Fibroblast of lung (primary cell): ENCODE data around the gene CSPG5. TPM values are rescaled to one million over a fixed set of nuclear protein-coding genes. Genes with fewer than 3 reads are reported as not detected.

Source experiments
- DNase-seq, 2 donors: peaks; one replicate each; pipeline versions ENCODE4 v3.0.0 to v3.0.0-alpha.2; 2010; ENCODE audit warnings: low read depth in 2 of 2
- H2AFZ ChIP-seq: 2 replicates; pipeline ENCODE4 v1.5.1; 2012; ENCODE audit warnings: low read length, control low read depth, inconsistent platforms
- H3K27ac ChIP-seq: 2 replicates; pipeline ENCODE4 v1.5.1; 2011; ENCODE audit warnings: low read length, control low read depth; ENCODE audit not compliant: insufficient read depth
- H3K27me3 ChIP-seq: 2 replicates; pipeline ENCODE4 v1.5.1; 2011; ENCODE audit warnings: mild to moderate bottlenecking, low read length; ENCODE audit not compliant: control insufficient read depth, insufficient read depth
- H3K36me3 ChIP-seq: 2 replicates; pipeline ENCODE4 v1.5.1; 2011; ENCODE audit warnings: low read length; ENCODE audit not compliant: control insufficient read depth, insufficient read depth
- H3K4me1 ChIP-seq: 2 replicates; pipeline ENCODE4 v1.5.1; 2011; ENCODE audit warnings: low read length; ENCODE audit not compliant: control insufficient read depth, insufficient read depth; ENCODE audit errors: extremely low read depth
- H3K4me2 ChIP-seq: 2 replicates; pipeline ENCODE4 v1.5.1; 2011; ENCODE audit warnings: low read length, control low read depth; ENCODE audit not compliant: insufficient read depth; ENCODE audit errors: extremely low read depth
- H3K4me3 ChIP-seq, 4 experiments: fragments of 200-600 bp in 1 of 4; sonication (generic) in 1 of 4; replicated peaks in 1 of 4; 2 replicates each; pipeline ENCODE4 v1.5.1; 2011 to 2016; ENCODE audit warnings: low read length in 4 of 4, low read depth in 3 of 4, mild to moderate bottlenecking in 3 of 4, control low read depth in 2 of 4, inconsistent platforms in 1 of 4, mixed read lengths in 1 of 4; ENCODE audit not compliant: insufficient read depth in 1 of 4; ENCODE audit errors: control extremely low read depth in 1 of 4
- H3K79me2 ChIP-seq: 2 replicates; pipeline ENCODE4 v1.5.1; 2012; ENCODE audit warnings: mild to moderate bottlenecking, low read length, inconsistent platforms; ENCODE audit not compliant: control insufficient read depth, insufficient read depth
- H3K9ac ChIP-seq: 2 replicates; pipeline ENCODE4 v1.5.1; 2011; ENCODE audit warnings: mild to moderate bottlenecking, low read length, control low read depth; ENCODE audit not compliant: insufficient read depth
- H3K9me3 ChIP-seq: 2 replicates; pipeline ENCODE4 v1.5.1; 2012; ENCODE audit warnings: low read depth, low read length; ENCODE audit not compliant: control insufficient read depth, insufficient read depth
- H4K20me1 ChIP-seq: 2 replicates; pipeline ENCODE4 v1.5.1; 2011; ENCODE audit warnings: low read length; ENCODE audit not compliant: control insufficient read depth, insufficient read depth; ENCODE audit errors: extremely low read depth
- EZH2 ChIP-seq: IDR thresholded peaks from 2 replicates; pipeline ENCODE4 v1.5.1; 2012; ENCODE audit warnings: low read length, control low read depth, mild to moderate bottlenecking; ENCODE audit errors: missing control alignments
- polyA plus RNA-seq, 2 donors: library from polyadenylated mRNA; depleted of rRNA in 1 of 2; stranded (reverse) in 1 of 2; unstranded in 1 of 2; fragments of >200 nt; gene quantifications; 2 replicates each; pipeline ENCODE4 v1.2.1, GENCODE V29; 2011 to 2012; ENCODE audit warnings: missing spikeins in 1 of 2
- total RNA-seq: library from RNA; depleted of rRNA; stranded (reverse); fragments of >200 nt; gene quantifications from 2 replicates; pipeline ENCODE4 v1.2.1, GENCODE V29; 2014
- TF ChIP-seq, protein P1 (sequence below), 2 donors: IDR thresholded peaks in 1 of 2; conservative IDR thresholded peaks in 1 of 2; 1 replicate in 1 of 2; 2 replicates in 1 of 2; pipeline ENCODE4 v1.5.1; 2011 to 2012; ENCODE audit warnings: low read length in 2 of 2, control low read depth in 1 of 2, inconsistent platforms in 1 of 2, low read depth in 1 of 2, mild to moderate bottlenecking in 1 of 2

The CSPG5 gene
- total and polyA plus RNA-seq, 2 donors (not counting 1 experiment from before 2014, with no cell fraction given): 0.17 TPM; not detected in 1

DNA sequence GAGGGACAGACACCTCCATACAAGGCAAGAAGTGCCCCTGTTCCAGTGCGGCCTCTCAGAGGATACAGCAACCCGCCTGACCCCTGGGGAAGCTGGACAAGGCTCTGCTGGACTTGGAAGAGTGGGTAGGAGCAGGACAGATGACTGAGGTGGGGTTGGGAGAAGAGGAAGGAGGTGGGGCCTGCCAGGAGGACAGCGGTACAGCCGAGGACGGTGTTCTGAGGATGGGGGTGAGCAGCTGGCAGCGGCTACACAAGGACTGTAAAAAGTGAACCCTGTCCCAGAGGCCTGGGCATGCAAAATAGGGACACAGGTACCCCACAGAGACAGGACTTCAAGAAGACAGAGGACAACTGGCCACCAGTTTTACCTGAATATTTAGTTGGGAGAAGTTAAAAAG lies 41.7 kb downstream of the CSPG5 start:
- Histone ChIP-seq H3K27me3 (no peaks in the 10 kb centered on the region), H3K79me2 (no peaks in the 10 kb centered on the region), H3K9me3 (no peaks in the 10 kb centered on the region), H2AFZ (no peak overlapping the region), H3K9ac (no peak overlapping the region), H3K4me2 (no peak overlapping the region), H3K36me3 (no peaks in the 10 kb centered on the region), H3K4me1 (no peaks in the 10 kb centered on the region), H4K20me1 (no peaks in the 10 kb centered on the region), H3K4me3 (no peak overlapping the region), H3K27ac (no peak overlapping the region)
- DNase-seq: no peak
- TF ChIP-seq EZH2: no peak
- TF ChIP-seq, protein P1, sequence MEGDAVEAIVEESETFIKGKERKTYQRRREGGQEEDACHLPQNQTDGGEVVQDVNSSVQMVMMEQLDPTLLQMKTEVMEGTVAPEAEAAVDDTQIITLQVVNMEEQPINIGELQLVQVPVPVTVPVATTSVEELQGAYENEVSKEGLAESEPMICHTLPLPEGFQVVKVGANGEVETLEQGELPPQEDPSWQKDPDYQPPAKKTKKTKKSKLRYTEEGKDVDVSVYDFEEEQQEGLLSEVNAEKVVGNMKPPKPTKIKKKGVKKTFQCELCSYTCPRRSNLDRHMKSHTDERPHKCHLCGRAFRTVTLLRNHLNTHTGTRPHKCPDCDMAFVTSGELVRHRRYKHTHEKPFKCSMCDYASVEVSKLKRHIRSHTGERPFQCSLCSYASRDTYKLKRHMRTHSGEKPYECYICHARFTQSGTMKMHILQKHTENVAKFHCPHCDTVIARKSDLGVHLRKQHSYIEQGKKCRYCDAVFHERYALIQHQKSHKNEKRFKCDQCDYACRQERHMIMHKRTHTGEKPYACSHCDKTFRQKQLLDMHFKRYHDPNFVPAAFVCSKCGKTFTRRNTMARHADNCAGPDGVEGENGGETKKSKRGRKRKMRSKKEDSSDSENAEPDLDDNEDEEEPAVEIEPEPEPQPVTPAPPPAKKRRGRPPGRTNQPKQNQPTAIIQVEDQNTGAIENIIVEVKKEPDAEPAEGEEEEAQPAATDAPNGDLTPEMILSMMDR (conservative IDR thresholded peaks at IDR 0.05 in 1 of 2, IDR thresholded peaks at IDR 0.05 in 1 of 2; ENCODE audit: low read depth in 1 of 2, low read length in 2 of 2): no peak

DNA sequence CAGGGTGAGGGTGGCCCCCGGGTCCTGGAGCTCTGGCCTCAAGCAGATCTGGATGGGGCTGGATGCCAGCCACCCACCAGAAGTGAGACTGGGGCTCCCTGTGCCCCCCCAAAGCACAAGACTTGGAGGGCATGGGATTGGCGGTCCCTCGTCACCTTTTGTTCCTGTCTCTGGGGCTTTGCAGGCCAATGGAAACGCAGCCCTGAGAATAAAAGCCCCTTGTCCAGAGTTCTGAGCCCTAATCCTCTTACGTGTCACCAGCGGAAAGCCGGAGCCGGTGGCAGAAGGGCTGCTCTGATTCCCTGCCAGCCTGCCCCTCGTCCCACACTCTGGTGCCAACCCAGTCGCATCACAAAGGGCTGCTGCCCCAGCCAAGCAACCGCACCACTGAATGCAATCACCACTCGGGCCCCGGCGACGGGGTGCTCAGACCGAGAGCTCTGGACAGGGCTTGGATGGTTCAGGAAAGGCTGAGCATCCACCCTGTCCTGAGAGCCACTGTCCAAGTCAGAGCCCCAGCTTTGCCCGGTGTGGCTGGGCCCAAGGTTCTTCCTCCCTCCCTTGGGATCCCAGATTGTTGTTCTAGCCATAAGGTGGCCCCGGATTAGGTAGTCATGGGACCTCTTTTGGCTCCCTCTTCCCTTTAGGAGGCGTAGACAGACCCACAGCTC lies 42.3 kb downstream of the CSPG5 start:
- H4K20me1 ChIP-seq: no peaks in the 10 kb centered on the region
- H3K4me3 ChIP-seq: no peak overlapping the region
- no peaks in the 10 kb centered on the region for H3K27me3 ChIP-seq
- no peaks in the 10 kb centered on the region for H3K4me1 ChIP-seq
- no peak overlapping the region for H2AFZ ChIP-seq
- DNase-seq: no peak
- H3K36me3 ChIP-seq: no peaks in the 10 kb centered on the region
- no peaks in the 10 kb centered on the region for H3K79me2 ChIP-seq
- no peak overlapping the region for H3K27ac ChIP-seq
- H3K4me2 ChIP-seq: no peak overlapping the region
- no peaks in the 10 kb centered on the region for H3K9me3 ChIP-seq
- H3K9ac ChIP-seq: no peak overlapping the region
- TF ChIP-seq, protein P1 (conservative IDR thresholded peaks at IDR 0.05 in 1 of 2, IDR thresholded peaks at IDR 0.05 in 1 of 2; ENCODE audit: low read depth in 1 of 2, low read length in 2 of 2): no peak
- no peak for TF ChIP-seq EZH2

DNA sequence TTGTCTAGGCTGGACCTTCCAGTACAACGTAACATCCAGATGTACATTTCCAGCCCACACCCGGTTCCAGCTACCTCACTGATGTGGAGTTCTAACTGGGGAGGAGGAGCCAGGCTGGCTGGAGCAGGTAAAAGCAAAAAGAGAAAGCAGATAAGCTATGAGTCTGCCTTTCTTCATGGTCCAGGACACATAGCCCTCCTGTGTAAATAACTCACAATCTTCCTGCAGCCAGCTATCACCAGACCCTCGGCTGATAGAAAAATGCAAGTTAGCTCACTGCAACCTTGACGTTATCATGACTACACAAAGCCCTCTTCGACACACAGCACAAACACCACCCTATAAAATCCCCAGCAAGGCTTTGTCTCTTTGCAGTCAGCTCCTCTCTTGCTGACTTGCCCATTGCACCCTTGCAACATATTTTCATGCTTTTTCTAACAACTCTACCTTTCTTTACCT lies 44.6 kb downstream of the CSPG5 start:
- H3K4me2 ChIP-seq: no peak overlapping the region
- no peak for DNase-seq
- H3K27ac ChIP-seq: no peak overlapping the region
- H3K4me3 ChIP-seq: no peak overlapping the region
- H3K79me2 ChIP-seq: no peaks in the 10 kb centered on the region
- no peaks in the 10 kb centered on the region for H4K20me1 ChIP-seq
- no peaks in the 10 kb centered on the region for H3K36me3 ChIP-seq
- no peak for TF ChIP-seq EZH2
- TF ChIP-seq, protein P1 (conservative IDR thresholded peaks at IDR 0.05 in 1 of 2, IDR thresholded peaks at IDR 0.05 in 1 of 2; ENCODE audit: low read depth in 1 of 2, low read length in 2 of 2): no peak
- no peaks in the 10 kb centered on the region for H3K27me3 ChIP-seq
- H3K9me3 ChIP-seq: no peaks in the 10 kb centered on the region
- no peaks in the 10 kb centered on the region for H3K4me1 ChIP-seq
- no peak overlapping the region for H3K9ac ChIP-seq
- no peak overlapping the region for H2AFZ ChIP-seq
